T-helper 2 cell treated with Interferon-gamma antibody and Interleukin-4, amounts not matched to agents 5 μg/mL and 100 μg/mL, for 36 hours (primary cell): ENCODE results near the gene SH2D4B.

Source experiments
- DNase-seq: peaks from one replicate; pipeline ENCODE4 v3.0.0; 2021; ENCODE audit warnings: low spot score
- H3K27ac Mint-ChIP-seq: one replicate; pipeline ENCODE4 v1.8.0; 2021; ENCODE audit warnings: mild to moderate bottlenecking, mixed read lengths
- H3K27me3 Mint-ChIP-seq: one replicate; pipeline ENCODE4 v1.8.0; 2021; ENCODE audit warnings: low read depth, mixed read lengths
- H3K36me3 Mint-ChIP-seq: one replicate; pipeline ENCODE4 v1.8.0; 2021; ENCODE audit warnings: low read depth, mixed read lengths
- H3K4me1 Mint-ChIP-seq: one replicate; pipeline ENCODE4 v1.8.0; 2021; ENCODE audit warnings: low read depth, mixed read lengths
- H3K4me3 Mint-ChIP-seq: one replicate; pipeline ENCODE4 v1.8.0; 2022; ENCODE audit warnings: mild to moderate bottlenecking, moderate library complexity, mixed read lengths
- H3K9me3 Mint-ChIP-seq: one replicate; pipeline ENCODE4 v1.8.0; 2021; ENCODE audit warnings: mixed read lengths

The SH2D4B gene

GRCh38 chr10:80561950-80562349 is 24.2 kb downstream of the SH2D4B start:
- Mint-ChIP-seq H3K36me3 (no peaks in the 10 kb centered on the region), H3K27ac (no peak overlapping the region), H3K4me1 (no peaks in the 10 kb centered on the region), H3K9me3 (no peaks in the 10 kb centered on the region), H3K27me3 (peaks cover 16% of the 10 kb centered on the region), H3K4me3 (no peak overlapping the region)
- no peak for DNase-seq

- H3K4me3 Mint-ChIP-seq, result no peak overlapping the region
- DNase-seq, result no peak
- no peaks in the 10 kb centered on the region for H3K36me3 Mint-ChIP-seq
- H3K27ac Mint-ChIP-seq, result no peak overlapping the region
- peaks cover 12% of the 10 kb centered on the region for H3K27me3 Mint-ChIP-seq
- H3K9me3 Mint-ChIP-seq, result no peaks in the 10 kb centered on the region
- no peaks in the 10 kb centered on the region for H3K4me1 Mint-ChIP-seq
Measured at GRCh38 chr10:80567292-80567691, 29.6 kb downstream of the SH2D4B start.

- H3K36me3 Mint-ChIP-seq, result no peaks in the 10 kb centered on the region
- H3K4me3 Mint-ChIP-seq, result no peak overlapping the region
- no peak for DNase-seq
- peaks cover 10% of the 10 kb centered on the region for H3K27me3 Mint-ChIP-seq
- no peaks in the 10 kb centered on the region for H3K4me1 Mint-ChIP-seq
- no peaks in the 10 kb centered on the region for H3K9me3 Mint-ChIP-seq
- H3K27ac Mint-ChIP-seq, result no peak overlapping the region
Measured at GRCh38 chr10:80569131-80569895, 31.6 kb downstream of the SH2D4B start.

DNA sequence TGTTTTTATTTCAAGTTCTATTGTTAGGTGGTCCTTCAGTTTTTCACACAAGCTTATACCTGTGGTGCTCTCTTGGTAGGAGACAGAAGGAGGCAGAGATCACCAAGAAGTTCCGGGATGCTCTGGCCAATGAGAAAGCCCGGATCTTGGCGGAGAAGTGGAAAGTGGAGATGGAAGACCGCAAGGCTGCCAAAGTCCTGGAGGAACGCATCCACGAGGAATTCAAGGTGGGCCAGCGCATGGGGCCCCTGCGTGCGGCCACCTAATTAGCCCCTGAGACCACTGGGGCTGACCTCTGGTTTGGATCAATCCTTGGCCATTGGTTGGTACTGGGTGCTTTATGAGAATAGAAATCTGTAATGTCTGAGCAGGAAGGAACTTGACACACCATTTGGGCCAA is 33.6 kb downstream of the SH2D4B start:
- no peaks in the 10 kb centered on the region for H3K36me3 Mint-ChIP-seq
- no peaks in the 10 kb centered on the region for H3K4me1 Mint-ChIP-seq
- H3K9me3 Mint-ChIP-seq, result no peaks in the 10 kb centered on the region
- H3K4me3 Mint-ChIP-seq, result no peak overlapping the region
- H3K27ac Mint-ChIP-seq, result no peak overlapping the region
- no peak for DNase-seq
- H3K27me3 Mint-ChIP-seq, result peaks cover 6% of the 10 kb centered on the region

GRCh38 chr10:80579181-80579763 is 41.6 kb downstream of the SH2D4B start:
- Mint-ChIP-seq H3K4me3 (no peak overlapping the region), H3K9me3 (no peaks in the 10 kb centered on the region), H3K27me3 (peaks cover 12% of the 10 kb centered on the region), H3K36me3 (no peaks in the 10 kb centered on the region), H3K27ac (no peak overlapping the region), H3K4me1 (peaks cover 2% of the 10 kb centered on the region)
- DNase-seq, result no peak

DNA sequence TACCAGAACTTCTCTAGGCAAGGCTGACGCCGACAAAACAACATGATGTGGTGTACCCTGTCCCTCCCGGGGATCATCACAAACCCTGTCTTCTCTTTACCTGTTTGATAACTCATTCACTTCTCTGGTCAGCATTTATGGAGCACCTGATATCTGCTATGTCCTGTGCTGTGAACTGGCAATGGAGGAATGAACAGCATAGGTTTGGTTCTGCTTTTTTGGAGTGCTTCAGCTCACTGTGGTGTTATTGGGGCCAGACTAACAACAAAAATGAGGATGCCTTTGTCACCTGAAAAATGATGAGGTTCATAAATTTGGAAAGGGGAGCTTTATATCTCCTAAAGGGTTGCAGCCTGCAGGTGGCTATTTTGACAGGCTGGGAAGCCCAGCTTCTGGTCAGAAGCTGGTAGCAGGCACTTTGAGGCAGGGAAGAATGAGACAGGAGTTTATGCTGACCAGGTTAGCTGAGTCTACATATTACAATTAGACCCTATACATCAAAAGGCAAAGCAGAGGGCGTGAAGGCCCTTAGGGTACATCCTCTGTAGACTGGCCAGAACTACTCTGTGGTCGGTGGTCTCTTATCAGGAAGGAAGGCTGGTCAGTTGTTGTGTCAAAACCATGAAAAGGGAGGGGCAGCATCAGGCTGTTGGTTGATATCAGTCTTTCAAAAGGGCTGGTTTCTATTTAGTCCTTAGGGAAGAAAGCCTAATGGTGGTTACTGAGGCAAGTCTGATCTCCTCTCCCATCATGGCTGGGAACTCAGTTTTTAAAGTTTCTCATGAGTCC is 42.3 kb downstream of the SH2D4B start:
- Mint-ChIP-seq H3K27me3 (peaks cover 12% of the 10 kb centered on the region), H3K36me3 (no peaks in the 10 kb centered on the region), H3K9me3 (no peaks in the 10 kb centered on the region), H3K27ac (no peak overlapping the region), H3K4me1 (peaks cover 2% of the 10 kb centered on the region), H3K4me3 (no peak overlapping the region)
- DNase-seq, result no peak

DNA sequence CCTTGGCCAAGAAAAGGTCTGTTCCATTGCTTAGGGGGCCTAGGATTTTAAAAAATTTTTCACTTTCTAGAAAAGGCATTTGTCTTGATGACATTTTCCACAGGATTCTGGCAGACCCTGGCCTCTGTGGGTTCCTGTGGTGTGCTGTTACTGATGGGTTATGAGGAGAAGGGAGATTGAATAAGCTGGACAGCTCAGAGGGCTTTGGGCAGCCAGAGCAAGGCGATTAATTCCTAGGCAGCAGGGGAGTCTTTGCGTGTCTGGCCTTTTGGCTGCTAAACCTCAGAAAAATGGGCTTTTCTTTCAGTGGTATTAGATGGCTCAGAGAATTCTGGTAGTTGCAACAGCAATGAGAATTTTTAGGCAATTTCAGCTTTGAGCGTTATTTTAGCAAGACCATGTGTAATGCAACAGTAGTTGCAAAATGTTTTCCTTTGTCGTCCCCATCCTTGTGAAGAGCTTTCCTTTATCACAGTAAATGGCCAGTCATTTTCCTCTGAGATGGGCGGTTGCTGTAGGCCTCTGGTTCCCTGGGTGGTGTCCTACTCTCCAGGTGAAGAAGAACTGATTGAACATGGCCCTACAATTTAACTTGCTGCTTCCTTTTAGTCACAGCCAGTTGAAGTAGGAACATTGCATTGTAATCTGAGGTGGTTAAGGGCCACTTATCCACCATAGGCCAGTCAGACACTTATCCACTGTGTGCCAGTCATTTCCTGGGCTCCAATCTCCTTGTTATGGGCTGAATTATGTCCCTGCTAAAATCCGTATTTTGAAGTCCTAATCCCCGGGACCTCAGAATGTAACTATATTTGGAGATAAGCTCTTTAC is 43.2 kb downstream of the SH2D4B start:
- Mint-ChIP-seq H3K27me3 (peaks cover 12% of the 10 kb centered on the region), H3K27ac (no peak overlapping the region), H3K4me1 (peaks cover 2% of the 10 kb centered on the region), H3K9me3 (no peaks in the 10 kb centered on the region), H3K4me3 (no peak overlapping the region), H3K36me3 (no peaks in the 10 kb centered on the region)
- no peak for DNase-seq

DNA sequence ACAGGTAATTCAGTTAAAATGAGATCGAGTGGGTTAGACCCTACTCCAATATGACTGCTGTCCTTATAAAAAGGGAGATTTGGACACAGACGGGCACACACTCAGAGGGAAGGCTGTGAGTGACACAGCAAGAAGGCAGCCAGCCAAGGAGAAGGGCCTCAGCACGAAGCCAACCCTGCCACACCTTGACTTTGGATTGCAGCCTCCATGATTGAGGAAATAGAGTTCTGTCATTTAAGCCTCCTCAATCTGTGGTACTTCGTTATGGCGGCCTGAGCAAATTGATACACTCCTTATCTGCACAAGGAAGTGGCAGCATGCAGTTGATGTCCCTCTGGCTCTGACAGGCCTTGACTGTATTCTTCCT is 43.8 kb downstream of the SH2D4B start:
- peaks cover 12% of the 10 kb centered on the region for H3K27me3 Mint-ChIP-seq
- H3K9me3 Mint-ChIP-seq, result no peaks in the 10 kb centered on the region
- no peaks in the 10 kb centered on the region for H3K36me3 Mint-ChIP-seq
- no peak overlapping the region for H3K4me3 Mint-ChIP-seq
- no peak for DNase-seq
- H3K27ac Mint-ChIP-seq, result no peak overlapping the region
- H3K4me1 Mint-ChIP-seq, result peaks cover 2% of the 10 kb centered on the region

DNA sequence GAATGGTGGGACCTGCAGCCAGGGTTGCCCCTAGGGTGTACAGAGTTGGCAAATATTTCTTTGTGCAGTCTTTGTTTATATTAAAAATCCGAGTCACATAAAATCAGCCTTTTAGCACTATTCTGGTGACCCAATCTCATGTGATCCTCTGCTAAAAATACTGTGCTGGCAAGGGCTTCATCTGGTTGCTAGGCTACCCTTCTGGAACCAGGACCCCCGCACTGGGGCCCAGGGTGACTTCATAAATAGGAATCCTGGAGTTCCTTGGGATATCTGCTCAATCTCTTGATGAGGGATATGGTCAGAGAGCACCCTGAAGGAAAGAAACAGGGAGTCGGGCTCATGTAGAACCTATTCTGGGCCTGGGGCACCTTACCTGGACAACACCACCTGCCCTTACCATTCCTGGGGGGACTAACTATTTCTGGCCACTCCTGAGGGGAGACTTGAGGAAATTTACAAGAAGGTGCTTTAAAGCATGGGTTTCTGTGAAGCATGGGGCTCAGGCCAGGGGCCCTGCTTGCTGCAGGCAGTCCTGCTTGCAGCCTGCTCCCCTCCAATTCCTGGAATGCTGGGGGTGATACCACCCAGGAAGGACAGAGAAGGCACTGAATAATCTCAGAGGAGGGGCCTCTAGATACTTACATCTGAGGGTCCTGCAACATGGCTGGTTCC is 44.7 kb downstream of the SH2D4B start:
- no peak for DNase-seq
- peaks cover 12% of the 10 kb centered on the region for H3K27me3 Mint-ChIP-seq
- H3K36me3 Mint-ChIP-seq, result no peaks in the 10 kb centered on the region
- H3K9me3 Mint-ChIP-seq, result no peaks in the 10 kb centered on the region
- no peak overlapping the region for H3K4me3 Mint-ChIP-seq
- no peak overlapping the region for H3K27ac Mint-ChIP-seq
- peaks cover 2% of the 10 kb centered on the region for H3K4me1 Mint-ChIP-seq

GRCh38 chr10:80583685-80584084 is 46.0 kb downstream of the SH2D4B start:
- no peak for DNase-seq
- Mint-ChIP-seq H3K36me3 (no peaks in the 10 kb centered on the region), H3K27me3 (peaks cover 12% of the 10 kb centered on the region), H3K4me3 (no peak overlapping the region), H3K4me1 (no peaks in the 10 kb centered on the region), H3K27ac (no peak overlapping the region), H3K9me3 (no peaks in the 10 kb centered on the region)

GRCh38 chr10:80585812-80586211 is 48.1 kb downstream of the SH2D4B start:
- Mint-ChIP-seq H3K9me3 (no peaks in the 10 kb centered on the region), H3K4me1 (no peaks in the 10 kb centered on the region), H3K36me3 (no peaks in the 10 kb centered on the region), H3K27ac (no peak overlapping the region), H3K27me3 (peaks cover 4% of the 10 kb centered on the region), H3K4me3 (no peak overlapping the region)
- DNase-seq, result no peak

GRCh38 chr10:80588546-80588945 is 50.8 kb downstream of the SH2D4B start:
- Mint-ChIP-seq H3K4me1 (no peaks in the 10 kb centered on the region), H3K36me3 (no peaks in the 10 kb centered on the region), H3K27me3 (peaks cover 2% of the 10 kb centered on the region), H3K9me3 (no peaks in the 10 kb centered on the region), H3K27ac (no peak overlapping the region), H3K4me3 (no peak overlapping the region)
- DNase-seq, result no peak

- no peaks in the 10 kb centered on the region for H3K36me3 Mint-ChIP-seq
- H3K4me1 Mint-ChIP-seq, result no peaks in the 10 kb centered on the region
- H3K9me3 Mint-ChIP-seq, result no peaks in the 10 kb centered on the region
- no peak overlapping the region for H3K4me3 Mint-ChIP-seq
- H3K27me3 Mint-ChIP-seq, result no peaks in the 10 kb centered on the region
- no peak overlapping the region for H3K27ac Mint-ChIP-seq
- no peak for DNase-seq
Measured at GRCh38 chr10:80589726-80590373, 52.1 kb downstream of the SH2D4B start.
